HCT116 (cell line): ENCODE data around the gene POP7. TPM values are rescaled to one million over a fixed set of nuclear protein-coding genes. Genes with fewer than 3 reads are reported as not detected.

Experiments used
- ATAC-seq: fragments of 200-7000 bp; cut with Tn5 transposase; 2 replicates; pipeline ENCODE4 v1.9.1; 2020; ENCODE audit warnings: mild to moderate bottlenecking, moderate library complexity
- BruUV-seq: library from RNA; stranded (reverse); fragments of 400-500 nt; replicated peaks from 2 replicates; lab custom pipeline; 2021; lab: Mats Ljungman, UMichigan
- CTCF ChIA-PET: fragments of 300-600 bp; sonication (Branson Sonifier 250); formaldehyde crosslinking; loops from one replicate; lab custom pipeline; 2021; ENCODE audit warnings: antibody characterized with exemption; lab: Charles Lee
- POLR2A ChIA-PET: fragments of 300-600, 350-600 bp; sonication (Branson Sonifier 250); formaldehyde crosslinking; loops from one replicate; lab custom pipeline; 2021; ENCODE audit warnings: antibody characterized with exemption; lab: Charles Lee
- RAD21 ChIA-PET, 2 experiments: fragments of 300-600 bp; sonication (Branson Sonifier 250); formaldehyde crosslinking; loops; one replicate each; lab custom pipeline; 2023; ENCODE audit warnings: low total read pairs in 2 of 2; ENCODE audit not compliant: uncharacterized antibody in 2 of 2, unreplicated experiment in 2 of 2, low non-redundant PET in 1 of 2; lab: Charles Lee
- DNase-seq: peaks from one replicate; pipeline ENCODE4 v3.0.0-alpha.2; 2010; ENCODE audit warnings: low read depth, low spot score
- H2AFZ ChIP-seq: fragments of 200-600 bp; shearing (Covaris generic), sonication (generic); 2 replicates; pipeline ENCODE4 v1.6.1; 2017; ENCODE audit warnings: low read depth, mixed run types, mixed read lengths, antibody characterized with exemption, low read length; ENCODE audit not compliant: poor library complexity, severe bottlenecking
- H3K27ac ChIP-seq: 2 replicates; pipeline ENCODE4 v1.5.1; 2012; ENCODE audit warnings: low read depth, low read length
- H3K27me3 ChIP-seq: fragments of 200-600 bp; sonication (generic); 2 replicates; pipeline ENCODE4 v1.6.1; 2016; ENCODE audit warnings: mixed run types, low read length, mixed read lengths; ENCODE audit not compliant: insufficient read depth
- H3K36me3 ChIP-seq, 2 experiments: fragments of 200-500 bp in 1 of 2; fragments of 200-600 bp in 1 of 2; sonication (Bioruptor generic) in 1 of 2; sonication (generic) in 1 of 2; 2 replicates each; pipeline versions ENCODE4 v1.5.1 to v1.6.1; 2014 to 2016; ENCODE audit warnings: low read length in 2 of 2, inconsistent platforms in 1 of 2, mixed read lengths in 1 of 2, mixed run types in 1 of 2; ENCODE audit not compliant: insufficient read depth in 2 of 2, control insufficient read depth in 1 of 2
- H3K4me1 ChIP-seq, 2 experiments: fragments of 200-600 bp in 1 of 2; sonication (generic) in 1 of 2; 2 replicates each; pipeline versions ENCODE4 v1.5.1 to v1.6.1; 2012 to 2017; ENCODE audit warnings: low read length in 2 of 2, inconsistent platforms in 1 of 2, mild to moderate bottlenecking in 1 of 2, mixed read lengths in 1 of 2, mixed run types in 1 of 2, moderate library complexity in 1 of 2; ENCODE audit not compliant: insufficient read depth in 2 of 2, control insufficient read depth in 1 of 2
- H3K4me2 ChIP-seq: fragments of 200-600 bp; sonication (generic); 2 replicates; pipeline ENCODE4 v1.6.1; 2017; ENCODE audit warnings: mixed run types, low read length, mixed read lengths
- H3K4me3 ChIP-seq, 2 experiments: fragments of 200-600 bp in 1 of 2; sonication (generic) in 1 of 2; replicated peaks in 1 of 2; 2 replicates each; pipeline ENCODE4 v1.5.1; 2011 to 2016; ENCODE audit warnings: low read length in 2 of 2, control low read depth in 1 of 2, low read depth in 1 of 2, mild to moderate bottlenecking in 1 of 2, mixed read lengths in 1 of 2, mixed run types in 1 of 2
- H3K79me2 ChIP-seq: fragments of 200-600 bp; sonication (generic); 2 replicates; pipeline ENCODE4 v1.6.1; 2017; ENCODE audit warnings: mild to moderate bottlenecking, mixed run types, low read length, moderate library complexity, mixed read lengths; ENCODE audit not compliant: insufficient read depth
- H3K9ac ChIP-seq: fragments of 200-600 bp; sonication (generic); 2 replicates; pipeline ENCODE4 v1.6.1; 2016; ENCODE audit warnings: low read length, mixed read lengths
- H3K9me2 ChIP-seq: fragments of 200-600 bp; sonication (generic), shearing (Covaris generic); 2 replicates; pipeline ENCODE4 v1.6.1; 2017; ENCODE audit warnings: mixed run types, mild to moderate bottlenecking, moderate library complexity; ENCODE audit not compliant: insufficient read depth
- H3K9me3 ChIP-seq, 2 experiments: fragments of 200-500 bp in 1 of 2; fragments of 200-600 bp in 1 of 2; sonication (Bioruptor generic) in 1 of 2; sonication (generic) in 1 of 2; 2 replicates each; pipeline ENCODE4 v1.6.1; 2014 to 2017; ENCODE audit warnings: low read length in 2 of 2, mixed read lengths in 2 of 2, inconsistent platforms in 1 of 2, low read depth in 1 of 2, mild to moderate bottlenecking in 1 of 2, mixed run types in 1 of 2, moderate library complexity in 1 of 2; ENCODE audit not compliant: control insufficient read depth in 1 of 2, insufficient read depth in 1 of 2
- H4K20me1 ChIP-seq: fragments of 200-600 bp; sonication (generic), shearing (Covaris generic); 2 replicates; pipeline ENCODE4 v1.6.1; 2017; ENCODE audit warnings: mixed run types, mild to moderate bottlenecking, moderate library complexity; ENCODE audit not compliant: insufficient read depth
- ELF1 ChIP-seq: IDR thresholded peaks from 2 replicates; pipeline ENCODE4 v1.6.1; 2012; ENCODE audit warnings: low read depth, borderline replicate concordance
- FOSL1 ChIP-seq: IDR thresholded peaks from 2 replicates; pipeline ENCODE4 v1.6.1; 2012; ENCODE audit warnings: low read depth
- RAD21 ChIP-seq: IDR thresholded peaks from 2 replicates; pipeline ENCODE4 v1.6.1; 2012; ENCODE audit warnings: low read depth, mild to moderate bottlenecking
- TCF7L2 ChIP-seq: IDR thresholded peaks from 2 replicates; pipeline ENCODE4 v1.7.0; 2011; ENCODE audit warnings: borderline replicate concordance, inconsistent platforms; ENCODE audit not compliant: insufficient read depth, insufficient read length; ENCODE audit errors: extremely low read depth
- YY1 ChIP-seq: IDR thresholded peaks from 2 replicates; pipeline ENCODE4 v1.6.1; 2011; ENCODE audit warnings: low read length, low read depth, moderate library complexity, mild to moderate bottlenecking; ENCODE audit not compliant: insufficient replicate concordance; ENCODE audit errors: extremely low read depth
- ZNF274 ChIP-seq: fragments of 200-500 bp; sonication (Bioruptor generic); IDR thresholded peaks from 2 replicates; pipeline ENCODE4 v1.6.1; 2014; ENCODE audit warnings: mild to moderate bottlenecking, low read depth, low read length, inconsistent platforms
- intact Hi-C: fragments of 100-400 bp; cut with micrococcal nuclease; formaldehyde crosslinking; loops from 2 replicates; pipeline ENCODE4 v1.10.0; 2022
- total RNA-seq: library from RNA; stranded (reverse); gene quantifications from one replicate; pipeline ENCODE4 v1.2.1, GENCODE V29; 2021; ENCODE audit not compliant: unreplicated experiment
- TF ChIP-seq, protein P1 (sequence below): IDR thresholded peaks from 2 replicates; pipeline ENCODE4 v1.6.1; 2011; ENCODE audit warnings: mild to moderate bottlenecking, low read length, moderate library complexity; ENCODE audit not compliant: insufficient replicate concordance; ENCODE audit errors: extremely low read depth
- TF ChIP-seq, protein P2 (sequence below), 3 experiments: fragments of 200-600 bp in 1 of 3; sonication (generic) in 1 of 3; IDR thresholded peaks in 2 of 3; conservative IDR thresholded peaks in 1 of 3; 2 replicates each; pipeline ENCODE4 v1.5.1; 2012 to 2017; ENCODE audit warnings: low read depth in 2 of 3, low read length in 2 of 3, antibody characterized with exemption in 1 of 3, borderline replicate concordance in 1 of 3, control low read depth in 1 of 3, mild to moderate bottlenecking in 1 of 3, mixed read lengths in 1 of 3, mixed run types in 1 of 3, moderate library complexity in 1 of 3; ENCODE audit not compliant: insufficient read depth in 1 of 3
- TF ChIP-seq, protein P3 (sequence below): IDR thresholded peaks from 2 replicates; pipeline ENCODE4 v1.6.1; 2012; ENCODE audit warnings: low read depth

Gene POP7
- total RNA-seq, 1 experiment from 2014 or later: 67.5 TPM

DNA sequence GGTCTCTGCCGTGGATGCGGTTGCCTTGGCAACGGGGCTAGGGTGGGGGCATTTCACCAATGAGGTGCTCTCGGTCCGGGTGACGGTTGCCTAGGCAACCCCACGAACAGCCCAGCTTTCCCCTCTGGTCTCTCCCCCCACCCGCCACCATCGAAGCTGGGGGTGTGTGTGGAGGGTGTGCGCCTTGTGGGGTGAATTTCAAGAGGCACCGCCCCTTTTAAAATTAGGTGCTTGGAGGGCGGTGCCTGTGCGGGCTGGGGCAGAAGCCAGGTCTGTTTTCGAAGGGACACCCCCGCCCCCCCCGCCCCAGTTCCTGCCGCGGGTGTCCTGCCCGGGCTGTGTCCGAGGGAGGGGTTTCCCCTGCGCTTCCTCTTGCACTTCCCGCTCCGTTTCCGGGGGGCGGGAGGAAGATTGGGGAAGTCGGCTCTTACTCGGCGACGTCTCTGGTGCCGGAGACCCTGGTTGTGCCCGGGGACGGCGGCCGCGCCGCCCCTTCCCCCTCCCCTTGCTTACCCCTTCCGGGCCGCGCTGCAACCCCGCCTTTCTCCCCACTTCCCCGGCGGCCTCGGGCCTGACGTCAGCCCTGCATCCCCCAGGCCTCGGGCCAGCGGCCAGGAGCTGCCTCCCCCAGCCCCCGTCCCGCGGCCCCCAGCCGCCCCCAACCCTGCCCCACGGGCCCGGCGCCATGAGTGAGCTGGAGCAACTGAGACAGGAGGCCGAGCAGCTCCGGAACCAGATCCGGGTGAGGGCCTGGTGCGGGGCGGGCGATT is 30.2 kb upstream of the POP7 start:
- Histone ChIP-seq H3K27me3 (no peaks in the 10 kb centered on the region), H4K20me1 (no peaks in the 10 kb centered on the region), H3K36me3 (peaks cover 13 to 17% of the 10 kb centered on the region in 2 experiments; a peak in 3 of 4 replicates), H3K27ac (no peak overlapping the region), H3K4me2 (peak overlapping the region; percentile 94), H3K4me3 (peak overlapping the region; percentile 88 to 96; a peak in 3 of 4 replicates), H3K4me1 (peaks cover 0 to 16% of the 10 kb centered on the region in 2 experiments; a peak in 1 of 4 replicates), H3K9me2 (no peaks in the 10 kb centered on the region), H2AFZ (no peak overlapping the region), H3K9ac (peak overlapping the region; percentile 87; the same call in 1 of the 2 replicates), H3K9me3 (no peaks in the 10 kb centered on the region), H3K79me2 (peaks cover 26% of the 10 kb centered on the region)
- CTCF ChIA-PET: no interaction called here
- RAD21 ChIA-PET: no interaction called here
- DNase-seq (no peak), ATAC-seq (no peak)
- POLR2A ChIA-PET: interaction anchor here (1.1 to 2.0 kb wide), 2 partner anchors 30 to 247 kb away, joined by 3 to 4 read pairs; partner anchors contain the start of genes POP7 and ZCWPW1
- TF ChIP-seq FOSL1: no peak
- TF ChIP-seq, protein P1, sequence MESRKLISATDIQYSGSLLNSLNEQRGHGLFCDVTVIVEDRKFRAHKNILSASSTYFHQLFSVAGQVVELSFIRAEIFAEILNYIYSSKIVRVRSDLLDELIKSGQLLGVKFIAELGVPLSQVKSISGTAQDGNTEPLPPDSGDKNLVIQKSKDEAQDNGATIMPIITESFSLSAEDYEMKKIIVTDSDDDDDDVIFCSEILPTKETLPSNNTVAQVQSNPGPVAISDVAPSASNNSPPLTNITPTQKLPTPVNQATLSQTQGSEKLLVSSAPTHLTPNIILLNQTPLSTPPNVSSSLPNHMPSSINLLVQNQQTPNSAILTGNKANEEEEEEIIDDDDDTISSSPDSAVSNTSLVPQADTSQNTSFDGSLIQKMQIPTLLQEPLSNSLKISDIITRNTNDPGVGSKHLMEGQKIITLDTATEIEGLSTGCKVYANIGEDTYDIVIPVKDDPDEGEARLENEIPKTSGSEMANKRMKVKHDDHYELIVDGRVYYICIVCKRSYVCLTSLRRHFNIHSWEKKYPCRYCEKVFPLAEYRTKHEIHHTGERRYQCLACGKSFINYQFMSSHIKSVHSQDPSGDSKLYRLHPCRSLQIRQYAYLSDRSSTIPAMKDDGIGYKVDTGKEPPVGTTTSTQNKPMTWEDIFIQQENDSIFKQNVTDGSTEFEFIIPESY: no peak
- no peak for TF ChIP-seq ELF1
- TF ChIP-seq, protein P2, sequence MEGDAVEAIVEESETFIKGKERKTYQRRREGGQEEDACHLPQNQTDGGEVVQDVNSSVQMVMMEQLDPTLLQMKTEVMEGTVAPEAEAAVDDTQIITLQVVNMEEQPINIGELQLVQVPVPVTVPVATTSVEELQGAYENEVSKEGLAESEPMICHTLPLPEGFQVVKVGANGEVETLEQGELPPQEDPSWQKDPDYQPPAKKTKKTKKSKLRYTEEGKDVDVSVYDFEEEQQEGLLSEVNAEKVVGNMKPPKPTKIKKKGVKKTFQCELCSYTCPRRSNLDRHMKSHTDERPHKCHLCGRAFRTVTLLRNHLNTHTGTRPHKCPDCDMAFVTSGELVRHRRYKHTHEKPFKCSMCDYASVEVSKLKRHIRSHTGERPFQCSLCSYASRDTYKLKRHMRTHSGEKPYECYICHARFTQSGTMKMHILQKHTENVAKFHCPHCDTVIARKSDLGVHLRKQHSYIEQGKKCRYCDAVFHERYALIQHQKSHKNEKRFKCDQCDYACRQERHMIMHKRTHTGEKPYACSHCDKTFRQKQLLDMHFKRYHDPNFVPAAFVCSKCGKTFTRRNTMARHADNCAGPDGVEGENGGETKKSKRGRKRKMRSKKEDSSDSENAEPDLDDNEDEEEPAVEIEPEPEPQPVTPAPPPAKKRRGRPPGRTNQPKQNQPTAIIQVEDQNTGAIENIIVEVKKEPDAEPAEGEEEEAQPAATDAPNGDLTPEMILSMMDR (IDR thresholded peaks at IDR 0.05 in 2 of 3, conservative IDR thresholded peaks at IDR 0.05 in 1 of 3; ENCODE audit: borderline replicate concordance in 1 of 3, insufficient read depth in 1 of 3, low read depth in 2 of 3, low read length in 2 of 3): no peak
- no peak for TF ChIP-seq ZNF274
- TF ChIP-seq YY1: no peak
- TF ChIP-seq, protein P3, sequence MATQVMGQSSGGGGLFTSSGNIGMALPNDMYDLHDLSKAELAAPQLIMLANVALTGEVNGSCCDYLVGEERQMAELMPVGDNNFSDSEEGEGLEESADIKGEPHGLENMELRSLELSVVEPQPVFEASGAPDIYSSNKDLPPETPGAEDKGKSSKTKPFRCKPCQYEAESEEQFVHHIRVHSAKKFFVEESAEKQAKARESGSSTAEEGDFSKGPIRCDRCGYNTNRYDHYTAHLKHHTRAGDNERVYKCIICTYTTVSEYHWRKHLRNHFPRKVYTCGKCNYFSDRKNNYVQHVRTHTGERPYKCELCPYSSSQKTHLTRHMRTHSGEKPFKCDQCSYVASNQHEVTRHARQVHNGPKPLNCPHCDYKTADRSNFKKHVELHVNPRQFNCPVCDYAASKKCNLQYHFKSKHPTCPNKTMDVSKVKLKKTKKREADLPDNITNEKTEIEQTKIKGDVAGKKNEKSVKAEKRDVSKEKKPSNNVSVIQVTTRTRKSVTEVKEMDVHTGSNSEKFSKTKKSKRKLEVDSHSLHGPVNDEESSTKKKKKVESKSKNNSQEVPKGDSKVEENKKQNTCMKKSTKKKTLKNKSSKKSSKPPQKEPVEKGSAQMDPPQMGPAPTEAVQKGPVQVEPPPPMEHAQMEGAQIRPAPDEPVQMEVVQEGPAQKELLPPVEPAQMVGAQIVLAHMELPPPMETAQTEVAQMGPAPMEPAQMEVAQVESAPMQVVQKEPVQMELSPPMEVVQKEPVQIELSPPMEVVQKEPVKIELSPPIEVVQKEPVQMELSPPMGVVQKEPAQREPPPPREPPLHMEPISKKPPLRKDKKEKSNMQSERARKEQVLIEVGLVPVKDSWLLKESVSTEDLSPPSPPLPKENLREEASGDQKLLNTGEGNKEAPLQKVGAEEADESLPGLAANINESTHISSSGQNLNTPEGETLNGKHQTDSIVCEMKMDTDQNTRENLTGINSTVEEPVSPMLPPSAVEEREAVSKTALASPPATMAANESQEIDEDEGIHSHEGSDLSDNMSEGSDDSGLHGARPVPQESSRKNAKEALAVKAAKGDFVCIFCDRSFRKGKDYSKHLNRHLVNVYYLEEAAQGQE: no peak
- no peak for TF ChIP-seq TCF7L2
- no peak for TF ChIP-seq RAD21
- no TSS peak for BruUV-seq
- intact Hi-C loops: no loop called here
